IMR-90 (cell line): ENCODE data around the gene PPARG. TPM values are rescaled to one million over a fixed set of nuclear protein-coding genes. Genes with fewer than 3 reads are reported as not detected.
A peak's percentile ranks its signal among the peaks of the same experiment; 100 is the strongest.

Source experiments
- ATAC-seq: fragments of 200-7000 bp; cut with Tn5 transposase; 2 replicates; pipeline ENCODE4 v1.9.1; 2020; ENCODE audit warnings: low read depth, mild to moderate bottlenecking, moderate library complexity
- BruUV-seq: library from RNA; stranded (reverse); fragments of 400-500 nt; replicated peaks from 2 replicates; lab custom pipeline; 2021; lab: Mats Ljungman, UMichigan
- CTCF ChIA-PET: fragments of 300-600 bp; formaldehyde crosslinking; extraction: SDS; loops from one replicate; lab custom pipeline; 2021; ENCODE audit warnings: antibody characterized with exemption; lab: Yijun Ruan, JAX
- POLR2A ChIA-PET: fragments of 300-600 bp; sonication (Branson Sonifier 250); formaldehyde crosslinking; loops from one replicate; lab custom pipeline; 2022; ENCODE audit warnings: antibody characterized with exemption; ENCODE audit not compliant: unreplicated experiment; lab: Charles Lee
- DNase-seq: peaks from one replicate; pipeline ENCODE4 v3.0.0; 2013
- H2AFZ ChIP-seq: replicated peaks from 2 replicates; pipeline ENCODE3; 2013; ENCODE audit warnings: low read length, mild to moderate bottlenecking; ENCODE audit not compliant: poor library complexity
- H2AK5ac ChIP-seq: 2 replicates; pipeline ENCODE4 v1.6.1; 2013; ENCODE audit warnings: low read depth, low read length, inconsistent platforms
- H2AK9ac ChIP-seq: replicated peaks from 2 replicates; pipeline ENCODE3; 2013; ENCODE audit warnings: mild to moderate bottlenecking, low read depth, low read length, moderate library complexity; ENCODE audit not compliant: poor library complexity
- H2BK120ac ChIP-seq: 2 replicates; pipeline ENCODE4 v1.6.1; 2013; ENCODE audit warnings: low read depth, low read length, inconsistent platforms
- H2BK15ac ChIP-seq: 3 replicates; pipeline ENCODE4 v1.6.1; 2013; ENCODE audit warnings: low read depth, low read length, inconsistent platforms
- H2BK20ac ChIP-seq: 2 replicates; pipeline ENCODE4 v1.6.1; 2013; ENCODE audit warnings: low read depth, mild to moderate bottlenecking, inconsistent platforms, low read length, moderate library complexity
- H2BK5ac ChIP-seq: 2 replicates; pipeline ENCODE4 v1.6.1; 2013; ENCODE audit warnings: mild to moderate bottlenecking, low read depth, low read length, inconsistent platforms; ENCODE audit not compliant: poor library complexity, severe bottlenecking
- H3K14ac ChIP-seq: replicated peaks from 2 replicates; pipeline ENCODE4 v1.6.1; 2013; ENCODE audit warnings: low read depth, low read length, inconsistent platforms
- H3K18ac ChIP-seq: 2 replicates; pipeline ENCODE4 v1.6.1; 2013; ENCODE audit warnings: low read depth, low read length, control low read depth
- H3K23ac ChIP-seq: 2 replicates; pipeline ENCODE4 v1.6.1; 2013; ENCODE audit warnings: low read depth, low read length, inconsistent platforms
- H3K27ac ChIP-seq: 2 replicates; pipeline ENCODE4 v1.5.1; 2013; ENCODE audit warnings: mild to moderate bottlenecking, control low read depth, low read length; ENCODE audit not compliant: insufficient read depth
- H3K27me3 ChIP-seq: 2 replicates; pipeline ENCODE4 v1.6.1; 2013; ENCODE audit warnings: low read length; ENCODE audit not compliant: control insufficient read depth, insufficient read depth
- H3K36me3 ChIP-seq: 2 replicates; pipeline ENCODE4 v1.6.1; 2013; ENCODE audit warnings: low read length, mixed read lengths; ENCODE audit not compliant: control insufficient read depth, insufficient read depth
- H3K4ac ChIP-seq: 2 replicates; pipeline ENCODE4 v1.6.1; 2013; ENCODE audit warnings: low read depth, low read length, inconsistent platforms
- H3K4me1 ChIP-seq: 2 replicates; pipeline ENCODE4 v1.6.1; 2013; ENCODE audit warnings: low read length, mixed read lengths; ENCODE audit not compliant: control insufficient read depth, insufficient read depth
- H3K4me2 ChIP-seq: 2 replicates; pipeline ENCODE4 v1.6.1; 2013; ENCODE audit warnings: low read depth, mild to moderate bottlenecking, control low read depth, low read length, moderate library complexity
- H3K4me3 ChIP-seq: 2 replicates; pipeline ENCODE4 v1.5.1; 2013; ENCODE audit warnings: low read depth, mild to moderate bottlenecking, control low read depth, low read length, moderate library complexity; ENCODE audit not compliant: insufficient read depth
- H3K56ac ChIP-seq: 2 replicates; pipeline ENCODE4 v1.6.1; 2013; ENCODE audit warnings: low read length, inconsistent platforms; ENCODE audit not compliant: insufficient read depth; ENCODE audit errors: extremely low read depth
- H3K79me1 ChIP-seq, 2 experiments: 2 replicates each; pipeline ENCODE4 v1.6.1; 2013; ENCODE audit warnings: low read length in 2 of 2, inconsistent platforms in 1 of 2, low read depth in 1 of 2
- H3K9ac ChIP-seq: 2 replicates; pipeline ENCODE4 v1.6.1; 2013; ENCODE audit warnings: low read depth, low read length, control low read depth
- H3K9me1 ChIP-seq: 2 replicates; pipeline ENCODE4 v1.6.1; 2013; ENCODE audit warnings: low read length, inconsistent platforms; ENCODE audit not compliant: insufficient read depth
- H3K9me3 ChIP-seq: 2 replicates; pipeline ENCODE4 v1.6.1; 2013; ENCODE audit warnings: low read length; ENCODE audit not compliant: control insufficient read depth, insufficient read depth
- H4K20me1 ChIP-seq: 2 replicates; pipeline ENCODE4 v1.6.1; 2013; ENCODE audit warnings: low read length, inconsistent platforms; ENCODE audit not compliant: insufficient read depth
- H4K5ac ChIP-seq: 2 replicates; pipeline ENCODE4 v1.6.1; 2013; ENCODE audit warnings: mild to moderate bottlenecking, low read depth, low read length, control low read depth
- H4K8ac ChIP-seq, 2 experiments: 2 replicates each; pipeline ENCODE4 v1.6.1; 2013; ENCODE audit warnings: low read depth in 2 of 2, low read length in 2 of 2, control low read depth in 1 of 2, inconsistent platforms in 1 of 2
- H4K91ac ChIP-seq: 2 replicates; pipeline ENCODE4 v1.6.1; 2013; ENCODE audit warnings: low read depth, low read length, inconsistent platforms; ENCODE audit not compliant: insufficient read depth
- CEBPB ChIP-seq: IDR thresholded peaks from 2 replicates; pipeline ENCODE4 v1.6.1; 2012; ENCODE audit warnings: low read depth, low read length, improper control_type of control experiment
- CTCF ChIP-seq: conservative IDR thresholded peaks from 2 replicates; pipeline ENCODE4 v1.5.1; 2012; ENCODE audit warnings: mild to moderate bottlenecking, low read depth, low read length, improper control_type of control experiment
- FOS ChIP-seq: fragments of 150-350 bp; IDR thresholded peaks from 2 replicates; pipeline ENCODE4 v1.6.1; 2016; ENCODE audit warnings: low read depth, low read length
- MAFK ChIP-seq: IDR thresholded peaks from 2 replicates; pipeline ENCODE4 v1.6.1; 2012; ENCODE audit warnings: low read depth, low read length, improper control_type of control experiment
- NFE2L2 ChIP-seq: fragments of 150-350 bp; IDR thresholded peaks from 2 replicates; pipeline ENCODE4 v1.6.1; 2016; ENCODE audit warnings: low read depth, mild to moderate bottlenecking, low read length
- POLR2A ChIP-seq: IDR thresholded peaks from 2 replicates; pipeline ENCODE4 v1.6.1; 2012; ENCODE audit warnings: mild to moderate bottlenecking, low read depth, low read length
- RAD21 ChIP-seq: IDR thresholded peaks from 2 replicates; pipeline ENCODE4 v1.6.1; 2012; ENCODE audit warnings: low read length, improper control_type of control experiment
- SMC3 ChIP-seq: fragments of 150-350 bp; IDR thresholded peaks from 2 replicates; pipeline ENCODE4 v1.6.1; 2016; ENCODE audit warnings: low read depth, mild to moderate bottlenecking, antibody characterized with exemption, low read length, moderate library complexity
- WGBS, 2 experiments: methylation state at CpG; one replicate each; pipeline versions ENCODE4 v1.1.5 to v1.1.7; 2013; ENCODE audit warnings: missing lambda C conversion rate in 2 of 2; ENCODE audit not compliant: insufficient read length in 1 of 2; ENCODE audit errors: extremely low coverage in 2 of 2; 5-methylcytosine and 5-hydroxymethylcytosine counted together
- dilution Hi-C: fragments of 300-500 bp; cut with HindIII; formaldehyde crosslinking; loops from one replicate; pipeline ENCODE4 v1.14.3; 2018; ENCODE audit warnings: low sequenced_read_pairs; ENCODE audit not compliant: unreplicated experiment
- in situ Hi-C: fragments of 300-500 bp; cut with MboI; formaldehyde crosslinking; loops from 3 replicates; pipeline ENCODE4 v1.14.3; 2019; ENCODE audit warnings: low sequenced_read_pairs, inconsistent platforms, mixed read lengths
- intact Hi-C: fragments of 100-400 bp; cut with micrococcal nuclease; formaldehyde crosslinking; loops from 2 replicates; pipeline ENCODE4 v1.10.0; 2022
- polyA plus RNA-seq, 3 experiments: library from polyadenylated mRNA; depleted of rRNA; stranded (reverse); fragments of >200 nt; gene quantifications; 2 replicates each; pipeline ENCODE4 v1.2.3, GENCODE V29; 2012; ENCODE audit warnings: low replicate concordance in 1 of 3
- total RNA-seq: library from RNA; depleted of rRNA; stranded (reverse); fragments of >200 nt; gene quantifications from 2 replicates; pipeline ENCODE4 v1.2.3, GENCODE V29; 2012
- TF ChIP-seq, protein P1 (sequence below): fragments of 150-350 bp; IDR thresholded peaks from 2 replicates; pipeline ENCODE4 v1.6.1; 2016; ENCODE audit warnings: low read depth, mild to moderate bottlenecking, low read length, moderate library complexity, borderline replicate concordance

PPARG gene
- total and polyA plus RNA-seq, 2 of the 4 experiments (the other 2 are of a cell fraction) = 11.2 to 23.8 TPM

GRCh38 chr3:12309716-12310115 lies 20.8 kb downstream of the PPARG start:
- H3K14ac ChIP-seq = 0 out of 2 replicates have a peak overlapping the region, but pooled peaks have one; percentile 37
- H3K9me1 ChIP-seq = peaks cover 17% of the 10 kb centered on the region
- peak overlapping the region; percentile 6; the same call in 1 of the 2 replicates for H4K5ac ChIP-seq
- H3K9me3 ChIP-seq = no peaks in the 10 kb centered on the region
- 20% methylated on average over 1 of the region's 4 CpGs; no CpG with 5 or more reads in 1 of the 2 experiments for WGBS, 2 experiments
- peak overlapping the region; percentile 61 for H2AK5ac ChIP-seq
- no peak overlapping the region for H2AFZ ChIP-seq
- POLR2A ChIA-PET = no interaction called here
- 0 out of 4 replicates have a peak overlapping the region, but pooled peaks of 1 of the 2 experiments have one; percentile 50 for H4K8ac ChIP-seq
- no peak overlapping the region for H3K56ac ChIP-seq
- H2BK120ac ChIP-seq = peak overlapping the region; percentile 64
- H2AK9ac ChIP-seq = no peak overlapping the region
- no peaks in the 10 kb centered on the region; the same call in 1 of the 2 replicates for H4K20me1 ChIP-seq
- peak overlapping the region; percentile 70 for H2BK20ac ChIP-seq
- H2BK15ac ChIP-seq = peak overlapping the region; percentile 87; the same call in 1 of the 3 replicates
- peak overlapping the region; percentile 49; the same call in 1 of the 2 replicates for H3K18ac ChIP-seq
- in situ Hi-C loops (no loop called here), intact Hi-C loops (loop anchor here (5.0 kb wide), 2 partner anchors 63 to 172 kb away; no protein-coding TSS in a partner anchor), dilution Hi-C loops (no loop called here)
- no peaks in the 10 kb centered on the region for H3K27me3 ChIP-seq
- ATAC-seq (no peak), DNase-seq (no peak)
- H3K4ac ChIP-seq = peak overlapping the region; percentile 74
- peaks cover 18 to 31% of the 10 kb centered on the region in 2 experiments for H3K79me1 ChIP-seq
- peaks cover 9% of the 10 kb centered on the region for H3K4me1 ChIP-seq
- H4K91ac ChIP-seq = peak overlapping the region; percentile 61
- no peak overlapping the region for H3K23ac ChIP-seq
- no TSS peak for BruUV-seq
- H3K27ac ChIP-seq = no peak overlapping the region
- no peaks in the 10 kb centered on the region for H3K36me3 ChIP-seq
- H2BK5ac ChIP-seq = peak overlapping the region; percentile 58
- CTCF ChIA-PET = no interaction called here
- no peak overlapping the region for H3K4me3 ChIP-seq
- TF ChIP-seq RAD21 (no peak), NFE2L2 (no peak), POLR2A (no peak), CTCF (no peak), MAFK (no peak), FOS (no peak), CEBPB (no peak), SMC3 (no peak)
- TF ChIP-seq, protein P1, sequence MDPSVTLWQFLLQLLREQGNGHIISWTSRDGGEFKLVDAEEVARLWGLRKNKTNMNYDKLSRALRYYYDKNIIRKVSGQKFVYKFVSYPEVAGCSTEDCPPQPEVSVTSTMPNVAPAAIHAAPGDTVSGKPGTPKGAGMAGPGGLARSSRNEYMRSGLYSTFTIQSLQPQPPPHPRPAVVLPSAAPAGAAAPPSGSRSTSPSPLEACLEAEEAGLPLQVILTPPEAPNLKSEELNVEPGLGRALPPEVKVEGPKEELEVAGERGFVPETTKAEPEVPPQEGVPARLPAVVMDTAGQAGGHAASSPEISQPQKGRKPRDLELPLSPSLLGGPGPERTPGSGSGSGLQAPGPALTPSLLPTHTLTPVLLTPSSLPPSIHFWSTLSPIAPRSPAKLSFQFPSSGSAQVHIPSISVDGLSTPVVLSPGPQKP = no peak
- no peak overlapping the region for H3K9ac ChIP-seq
- no peak overlapping the region; the same call in 1 of the 2 replicates for H3K4me2 ChIP-seq
